Neural crest cell (in vitro differentiated cells): Measurements from ENCODE around the gene WNT2B. TPM values are rescaled to one million over a fixed set of nuclear protein-coding genes. Genes with fewer than 3 reads are reported as not detected.

Experiments used
- DNase-seq: peaks from one replicate; pipeline ENCODE4 v3.0.0; 2021; ENCODE audit warnings: low read depth, mixed read lengths, low spot score
- H3K27ac Mint-ChIP-seq: one replicate; pipeline ENCODE4 v1.8.0; 2021; ENCODE audit warnings: mild to moderate bottlenecking, mixed read lengths; ENCODE audit not compliant: unreplicated experiment
- H3K27me3 Mint-ChIP-seq: 2 replicates; pipeline ENCODE4 v1.8.0; 2021; ENCODE audit warnings: low read depth, mild to moderate bottlenecking, mixed read lengths
- H3K36me3 Mint-ChIP-seq: 2 replicates; pipeline ENCODE4 v1.8.0; 2021; ENCODE audit warnings: low read depth, mild to moderate bottlenecking, mixed read lengths
- H3K4me1 Mint-ChIP-seq: 2 replicates; pipeline ENCODE4 v1.8.0; 2021; ENCODE audit warnings: mixed read lengths
- H3K4me3 Mint-ChIP-seq: one replicate; pipeline ENCODE4 v1.8.0; 2021; ENCODE audit warnings: mild to moderate bottlenecking, mixed read lengths
- H3K9me3 Mint-ChIP-seq: 2 replicates; pipeline ENCODE4 v1.8.0; 2021; ENCODE audit warnings: mixed read lengths
- CTCF ChIP-seq: fragments of 200-600 bp; sonication (generic); conservative IDR thresholded peaks from 2 replicates; pipeline ENCODE4 v1.5.0; 2021; ENCODE audit warnings: antibody characterized with exemption, mild to moderate bottlenecking
- total RNA-seq: library from RNA; stranded (reverse); gene quantifications from 2 replicates; pipeline ENCODE4 v1.2.1, GENCODE V29; 2021

WNT2B gene
- total RNA-seq, 1 donor from 2014 or later, result 1.3 TPM

- Mint-ChIP-seq H3K27me3 (no peaks in the 10 kb centered on the region), H3K9me3 (no peaks in the 10 kb centered on the region), H3K4me3 (no peak overlapping the region), H3K4me1 (no peaks in the 10 kb centered on the region), H3K36me3 (peaks cover 3% of the 10 kb centered on the region), H3K27ac (no peak overlapping the region)
- DNase-seq, result no peak
- no peak for TF ChIP-seq CTCF
Measured at GRCh38 chr1:112548547-112548946, 39.8 kb downstream of the WNT2B start.

- no peak for TF ChIP-seq CTCF
- no peak for DNase-seq
Measured at GRCh38 chr1:112549590-112549989, 40.8 kb downstream of the WNT2B start.

GRCh38 chr1:112554411-112554810 is 45.6 kb downstream of the WNT2B start:
- Mint-ChIP-seq H3K4me3 (no peak overlapping the region), H3K36me3 (no peaks in the 10 kb centered on the region), H3K4me1 (peaks cover 11% of the 10 kb centered on the region), H3K9me3 (no peaks in the 10 kb centered on the region), H3K27ac (no peak overlapping the region), H3K27me3 (no peaks in the 10 kb centered on the region)
- DNase-seq, result no peak
- TF ChIP-seq CTCF, result no peak

More at GRCh38 chr1:112549590-112549989, 40.8 kb downstream of the WNT2B start:
- no peak overlapping the region for H3K4me3 Mint-ChIP-seq
- H3K27me3 Mint-ChIP-seq, result no peaks in the 10 kb centered on the region
- no peaks in the 10 kb centered on the region for H3K9me3 Mint-ChIP-seq
- H3K36me3 Mint-ChIP-seq, result peaks cover 3% of the 10 kb centered on the region
- H3K27ac Mint-ChIP-seq, result no peak overlapping the region
- H3K4me1 Mint-ChIP-seq, result no peaks in the 10 kb centered on the region

- peak overlapping the region; percentile 31 for H3K27ac Mint-ChIP-seq
- DNase-seq, result no peak
- H3K4me1 Mint-ChIP-seq, result peaks cover 11% of the 10 kb centered on the region
- no peak for TF ChIP-seq CTCF
- H3K27me3 Mint-ChIP-seq, result no peaks in the 10 kb centered on the region
- no peak overlapping the region for H3K4me3 Mint-ChIP-seq
- H3K9me3 Mint-ChIP-seq, result no peaks in the 10 kb centered on the region
- H3K36me3 Mint-ChIP-seq, result no peaks in the 10 kb centered on the region
Measured at GRCh38 chr1:112557385-112557784, 48.6 kb downstream of the WNT2B start.

- H3K27ac Mint-ChIP-seq, result no peak overlapping the region
- no peaks in the 10 kb centered on the region for H3K9me3 Mint-ChIP-seq
- TF ChIP-seq CTCF, result no peak
- H3K36me3 Mint-ChIP-seq, result no peaks in the 10 kb centered on the region
- peaks cover 11% of the 10 kb centered on the region for H3K4me1 Mint-ChIP-seq
- DNase-seq, result no peak
- no peaks in the 10 kb centered on the region for H3K27me3 Mint-ChIP-seq
- H3K4me3 Mint-ChIP-seq, result no peak overlapping the region
Measured at GRCh38 chr1:112558634-112559033, 49.9 kb downstream of the WNT2B start.

- H3K27ac Mint-ChIP-seq, result no peak overlapping the region
- TF ChIP-seq CTCF, result no peak
- no peak for DNase-seq
- no peaks in the 10 kb centered on the region for H3K9me3 Mint-ChIP-seq
- H3K36me3 Mint-ChIP-seq, result peaks cover 4% of the 10 kb centered on the region
- no peak overlapping the region for H3K4me3 Mint-ChIP-seq
- H3K27me3 Mint-ChIP-seq, result no peaks in the 10 kb centered on the region
- peaks cover 5% of the 10 kb centered on the region for H3K4me1 Mint-ChIP-seq
Measured at GRCh38 chr1:112563341-112563740, 54.6 kb downstream of the WNT2B start.
